T-helper 2 cell (primary cell): ENCODE measurements around the gene SCAF4.
A peak's percentile ranks its signal among the peaks of the same experiment; 100 is the strongest.

ENCODE experiments used
- DNase-seq, 5 experiments: peaks; one replicate each; pipeline versions ENCODE4 v3.0.0 to v3.0.0-alpha.2; 2012 to 2022

SCAF4 gene

DNA sequence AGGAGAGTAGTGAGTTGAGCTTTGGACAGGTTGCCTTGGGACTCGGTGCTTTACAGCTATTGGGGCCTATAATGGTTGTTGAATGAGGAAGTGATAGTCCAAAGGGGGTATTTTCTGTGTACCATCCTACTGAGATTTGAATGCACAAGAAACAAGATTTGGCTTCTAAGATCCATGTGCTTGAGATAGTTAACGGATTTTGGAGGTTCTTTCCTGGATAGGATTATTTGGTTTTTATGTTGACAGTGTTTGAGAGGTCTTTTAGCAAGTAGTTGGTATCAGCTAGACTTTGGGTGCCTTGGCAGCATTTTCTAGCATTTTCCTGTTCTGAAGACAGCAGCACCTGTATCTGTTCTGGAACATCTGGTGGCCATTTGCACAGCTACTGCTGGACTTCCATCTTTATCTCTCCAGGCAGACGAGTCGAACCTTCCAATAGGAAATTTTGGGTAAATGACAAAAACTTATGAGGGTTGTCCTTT lies 3.6 kb upstream of the SCAF4 start:
- no peak for DNase-seq

DNA sequence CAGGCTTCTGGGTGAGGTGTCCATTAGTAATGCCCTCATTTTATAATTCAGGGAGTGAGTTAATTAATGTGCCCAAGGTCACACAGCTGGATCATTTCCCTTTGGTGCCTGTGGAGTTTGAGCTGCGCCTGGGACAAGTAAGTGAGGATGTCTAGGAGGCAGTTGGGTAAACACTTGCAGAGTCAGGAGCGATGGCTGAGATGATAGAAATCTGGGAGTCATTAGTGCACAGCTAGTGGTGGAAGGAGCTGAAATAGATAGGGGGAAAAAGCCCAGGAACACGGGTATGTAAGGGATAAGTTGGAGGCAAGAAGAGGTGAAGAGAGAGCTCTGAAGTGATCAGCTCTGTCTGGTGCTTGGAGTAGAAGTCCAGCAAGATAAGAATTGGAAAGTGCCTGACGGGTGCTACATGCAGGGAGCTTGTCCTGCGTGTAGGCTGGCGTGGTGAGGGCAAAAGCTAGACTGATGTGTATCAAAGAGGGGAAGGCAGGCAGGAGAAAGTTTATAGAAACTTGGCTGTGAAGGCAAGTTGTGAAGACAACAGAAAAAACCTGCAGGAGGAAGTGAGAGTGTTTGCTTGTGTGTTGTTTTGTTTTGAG lies 1.7 kb upstream of the SCAF4 start:
- peak in 1 of 5 experiments; percentile 13 for DNase-seq

DNA sequence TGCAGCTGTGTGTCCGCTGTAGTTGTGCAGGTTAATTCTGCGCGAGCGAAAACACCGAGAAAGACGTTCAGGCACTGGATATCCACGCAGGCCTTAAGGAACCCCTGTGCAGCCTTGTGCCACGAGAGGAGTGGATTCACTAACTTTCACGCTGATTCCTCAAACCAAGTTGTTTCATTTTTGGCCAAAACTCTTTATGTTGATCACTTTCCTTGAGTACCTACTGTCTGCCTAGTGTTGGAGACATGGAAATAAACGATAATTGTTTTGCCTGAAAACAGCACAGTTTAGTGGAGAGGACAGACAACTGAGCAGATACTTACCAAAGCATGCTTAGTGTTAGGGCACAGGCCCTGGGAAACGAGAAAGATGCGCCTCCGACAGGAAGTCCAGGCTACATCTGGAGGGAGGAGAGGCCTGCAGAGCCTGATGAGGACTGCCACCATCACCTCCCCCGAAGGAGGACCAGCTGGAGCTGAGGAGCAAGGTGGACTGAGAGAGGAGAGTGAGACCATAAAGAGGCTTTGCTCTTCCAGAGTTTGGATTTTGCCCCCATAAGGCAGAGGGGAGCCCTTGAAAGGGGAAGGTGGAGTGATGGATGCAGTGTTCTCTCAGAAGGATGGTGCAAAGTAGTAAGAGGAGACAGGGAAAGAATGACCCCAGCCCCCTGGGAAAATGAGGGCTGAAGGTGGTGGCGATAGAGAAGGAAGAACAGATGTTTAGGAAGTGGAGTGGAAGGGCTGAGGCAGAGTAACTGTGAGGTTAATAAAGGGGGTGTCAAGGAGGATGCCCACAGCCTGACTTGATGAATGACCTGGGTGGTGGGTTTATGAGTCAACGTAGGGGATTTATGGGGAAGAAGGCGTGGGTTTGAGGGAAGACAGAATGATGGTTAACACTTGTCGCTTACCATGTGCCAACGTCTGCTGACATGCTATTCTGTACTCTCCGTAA lies 956 bp upstream of the SCAF4 start:
- peak in 1 of 5 experiments; percentile 51 for DNase-seq

DNA sequence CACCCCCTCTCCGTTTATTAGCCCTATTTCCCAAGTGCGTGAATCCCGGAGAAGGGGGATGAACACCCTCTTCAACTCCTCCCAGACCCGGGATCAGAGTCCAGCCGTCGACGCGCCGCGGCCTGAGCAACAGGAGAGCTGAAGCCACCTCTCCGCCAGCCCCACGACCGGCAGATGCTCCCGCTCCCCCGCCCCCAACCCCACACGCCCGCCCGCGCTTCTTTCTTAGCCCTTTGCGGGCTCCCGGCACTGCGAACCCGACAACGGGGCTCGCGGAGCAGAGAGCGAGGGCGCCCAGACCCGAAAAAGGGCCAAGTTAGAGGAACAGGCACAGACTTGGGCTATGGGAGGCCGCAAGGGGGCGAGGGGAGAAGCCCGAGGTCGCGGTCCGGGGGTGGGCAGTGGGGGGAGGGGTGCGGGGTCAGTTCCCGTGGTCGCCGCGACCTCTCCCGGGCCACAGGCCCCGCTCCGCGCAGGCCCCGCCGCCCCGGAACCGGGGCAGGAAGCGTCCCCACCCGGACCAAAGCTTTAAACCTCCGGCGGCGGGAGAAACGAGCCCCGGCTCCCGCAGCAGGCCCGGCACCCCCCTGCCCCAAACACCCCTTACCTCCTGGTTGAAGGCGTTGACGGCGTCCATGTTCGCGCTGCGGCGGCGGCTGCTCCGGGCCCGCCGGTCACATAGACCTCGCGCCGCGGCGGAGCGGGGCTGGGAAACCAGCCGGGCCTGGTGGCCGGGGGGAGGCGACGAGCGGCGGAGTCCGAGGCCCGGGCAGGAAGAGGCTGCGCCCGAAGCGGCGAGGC lies 662 bp downstream of the SCAF4 start:
- DNase-seq: peak; percentile 28 to 70 (median 45)

DNA sequence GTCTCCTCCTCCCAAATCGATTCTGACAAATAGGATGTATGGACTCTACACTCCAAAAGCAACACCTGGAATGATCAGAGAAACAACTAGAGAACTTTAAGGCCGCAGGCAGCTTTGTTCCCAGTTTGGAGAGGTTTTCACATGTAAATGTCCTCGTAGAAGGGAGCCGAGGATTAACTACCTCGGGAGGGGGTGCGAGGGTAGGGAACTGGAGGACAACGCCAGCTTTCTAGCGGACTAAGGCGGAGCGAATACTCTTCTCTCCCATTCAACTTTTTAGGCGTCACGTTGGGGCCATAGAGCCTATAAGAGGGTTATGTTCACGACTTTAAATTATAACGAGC lies 1.2 kb downstream of the SCAF4 start:
- no peak for DNase-seq

DNA sequence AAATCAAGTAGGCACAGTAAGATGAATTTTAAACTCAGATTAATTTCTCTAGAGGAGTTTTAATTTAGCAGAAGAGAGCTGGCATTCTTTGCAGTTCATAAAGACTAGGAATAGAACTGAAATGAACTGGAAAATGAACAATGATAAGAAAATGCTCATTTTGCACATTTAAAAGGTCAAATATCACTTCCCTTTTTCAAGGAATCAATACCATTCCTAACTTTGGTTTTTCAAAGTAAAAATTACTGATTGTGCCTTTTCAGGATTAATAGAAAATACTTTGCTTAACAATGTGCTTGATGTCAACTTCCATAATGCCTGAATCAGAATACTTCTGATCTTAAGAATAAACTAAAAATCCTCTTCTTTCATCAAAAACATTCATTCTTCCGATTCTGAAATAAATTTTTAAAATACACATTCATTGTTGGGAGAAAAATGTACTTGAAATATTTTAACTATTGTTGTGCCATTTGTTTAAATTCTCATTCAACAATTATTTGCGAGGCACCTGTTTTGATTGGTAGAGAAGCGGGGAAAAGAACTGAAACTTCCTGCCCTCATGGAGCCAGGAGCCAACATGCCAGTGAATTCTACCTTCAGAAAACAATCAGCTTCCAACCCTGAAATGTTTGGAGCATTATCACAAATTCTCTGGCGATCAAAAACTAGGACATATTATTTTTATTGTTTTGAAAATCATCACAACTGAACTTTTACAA lies 2.1 kb downstream of the SCAF4 start:
- no peak for DNase-seq

GRCh38 chr21:31728952-31729351 lies 3.0 kb downstream of the SCAF4 start:
- no peak for DNase-seq

- DNase-seq: no peak
Observed at GRCh38 chr21:31728191-31728590, 3.7 kb downstream of the SCAF4 start.

DNA sequence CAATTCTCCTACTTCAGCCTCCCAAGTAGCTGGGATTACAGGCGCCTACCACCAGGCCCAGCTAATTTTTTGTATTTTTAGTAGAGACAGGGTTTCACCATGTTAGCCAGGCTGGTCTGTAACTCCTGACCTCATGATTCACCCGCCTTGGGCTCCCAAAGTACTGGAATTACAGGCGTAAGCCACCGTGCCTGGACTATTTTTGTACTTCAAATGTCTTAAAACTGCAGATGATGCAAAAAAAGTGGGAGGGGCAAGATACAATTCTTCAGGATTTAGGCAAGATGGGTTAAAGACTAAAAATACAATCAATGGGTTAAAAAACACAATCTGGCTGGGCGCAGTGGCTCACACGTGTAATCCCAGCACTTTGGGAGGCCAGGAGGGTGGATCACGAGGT lies 4.7 kb downstream of the SCAF4 start:
- DNase-seq: no peak

GRCh38 chr21:31726407-31726806 lies 5.5 kb downstream of the SCAF4 start:
- DNase-seq: no peak

GRCh38 chr21:31725202-31725839 lies 6.6 kb downstream of the SCAF4 start:
- DNase-seq: peak in 1 of 5 experiments; percentile 60

DNA sequence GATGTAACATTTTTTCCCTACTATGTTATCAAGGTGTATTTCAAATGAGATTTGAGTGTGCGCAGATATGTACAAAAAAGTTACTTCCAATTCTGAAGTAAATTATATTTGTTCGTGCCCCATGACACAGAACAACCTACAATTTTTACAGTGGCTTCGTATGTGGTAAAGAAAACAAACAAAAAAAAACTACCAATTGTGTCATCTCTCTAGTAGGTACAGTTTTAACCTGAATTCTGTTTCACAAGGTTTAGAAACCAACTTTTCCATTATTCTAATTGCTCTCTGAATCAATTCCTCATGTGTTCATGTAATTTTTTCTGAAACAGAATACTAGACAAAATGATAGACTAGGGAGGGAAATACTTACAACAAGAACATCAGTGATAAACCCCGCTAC lies 7.4 kb downstream of the SCAF4 start:
- DNase-seq: peak in 1 of 5 experiments; percentile 22

GRCh38 chr21:31721381-31721780 lies 10.5 kb downstream of the SCAF4 start:
- DNase-seq: no peak

DNA sequence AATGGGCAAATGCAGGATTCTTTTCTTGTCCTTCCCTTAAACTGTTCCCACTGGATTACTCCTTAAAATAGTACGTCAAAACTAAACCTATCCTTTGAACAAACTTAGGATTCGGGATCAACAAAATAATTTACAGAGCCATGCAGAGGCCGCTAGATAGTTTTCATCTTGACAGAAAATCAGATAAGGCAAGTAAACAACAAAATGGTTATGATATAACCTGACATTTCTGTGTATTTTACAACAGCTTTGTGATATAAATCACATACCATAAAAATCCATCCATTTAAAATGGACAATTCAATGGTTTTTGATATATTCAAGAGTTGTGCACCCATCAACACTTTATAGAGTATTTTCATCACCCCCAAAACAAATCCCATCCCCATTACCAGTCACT lies 11.2 kb downstream of the SCAF4 start:
- DNase-seq: no peak

DNA sequence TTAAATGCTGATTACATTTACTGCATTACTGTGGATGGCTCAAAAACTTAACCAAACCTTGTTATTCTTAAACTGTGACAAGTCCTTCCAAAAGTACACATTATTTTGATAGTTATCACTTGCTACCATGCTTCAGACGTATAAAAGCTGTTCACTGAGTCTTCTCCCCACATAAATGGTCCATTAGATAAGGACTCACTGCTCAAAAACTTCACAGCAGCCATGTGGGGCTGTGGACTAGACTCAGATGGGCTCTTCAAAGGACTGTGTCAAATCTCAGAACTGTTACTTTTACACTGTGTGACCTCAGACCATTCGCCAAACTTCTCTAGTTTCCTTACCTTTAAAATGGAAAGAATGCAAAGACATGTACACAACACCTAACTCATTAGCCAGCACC lies 11.6 kb downstream of the SCAF4 start:
- DNase-seq: no peak

GRCh38 chr21:31716106-31716505 lies 15.8 kb downstream of the SCAF4 start:
- DNase-seq: no peak

DNA sequence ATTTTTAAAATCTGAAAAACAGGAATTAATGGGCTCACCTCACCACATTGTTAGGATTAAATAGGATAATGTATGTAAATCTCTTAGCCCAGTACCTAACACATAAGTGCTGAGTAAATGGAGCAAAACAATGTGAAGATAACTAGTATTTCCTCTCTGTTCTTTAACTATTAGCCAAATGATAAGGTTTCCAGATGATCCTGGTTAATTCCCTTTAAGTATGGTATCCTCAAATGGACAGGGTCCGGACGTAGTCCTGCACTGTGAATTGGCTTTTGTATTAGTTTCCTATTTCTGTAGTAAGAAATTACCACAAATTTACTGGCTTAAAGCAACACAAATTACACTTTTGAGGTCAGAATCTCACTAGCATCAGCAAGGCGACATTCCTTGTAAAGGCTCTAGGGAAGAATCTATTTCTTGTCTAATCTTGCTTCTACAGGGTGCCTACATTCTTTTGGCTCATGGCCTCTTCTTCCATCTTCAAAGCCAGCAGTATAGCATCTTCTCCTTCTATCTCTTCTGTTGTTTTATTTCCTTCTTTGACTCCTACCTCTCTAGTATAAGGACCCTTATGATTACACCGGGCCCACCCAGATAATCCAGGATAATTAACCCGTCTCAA lies 17.1 kb downstream of the SCAF4 start:
- DNase-seq: no peak

- DNase-seq: peak in 1 of 5 experiments; percentile 64
Observed at GRCh38 chr21:31713973-31714740, 17.8 kb downstream of the SCAF4 start.

GRCh38 chr21:31713115-31713514 lies 18.8 kb downstream of the SCAF4 start:
- no peak for DNase-seq

GRCh38 chr21:31711745-31712285 lies 20.1 kb downstream of the SCAF4 start:
- no peak for DNase-seq
